Keratinocyte (primary cell): ENCODE measurements around the gene NT5C1A. TPM values are rescaled to one million over a fixed set of nuclear protein-coding genes. Genes with fewer than 3 reads are reported as not detected.

Experiments used
- DNase-seq: peaks from one replicate; pipeline ENCODE4 v3.0.0-alpha.2; 2011; ENCODE audit warnings: low read depth, missing footprints, low spot score
- FAIRE-seq: peaks from 2 replicates; lab custom pipeline; 2011; peaks lifted over from hg19 to GRCh38; lab: Jason Lieb, UNC
- H2AFZ ChIP-seq: 2 replicates; pipeline ENCODE4 v1.6.0; 2012; ENCODE audit warnings: low read length, control low read depth, inconsistent platforms; ENCODE audit not compliant: control insufficient read depth
- H3K27ac ChIP-seq: 2 replicates; pipeline ENCODE4 v1.5.1; 2011; ENCODE audit warnings: low read length; ENCODE audit not compliant: control insufficient read depth, insufficient read depth
- H3K27me3 ChIP-seq: 3 replicates; pipeline ENCODE4 v1.6.0; 2011; ENCODE audit warnings: low read length; ENCODE audit not compliant: control insufficient read depth, insufficient read depth; ENCODE audit errors: extremely low read depth
- H3K36me3 ChIP-seq, 2 experiments: 2 replicates in 1 of 2; 3 replicates in 1 of 2; pipeline ENCODE4 v1.5.1; 2011; ENCODE audit warnings: low read length in 2 of 2, mild to moderate bottlenecking in 1 of 2; ENCODE audit not compliant: control insufficient read depth in 2 of 2, insufficient read depth in 2 of 2; ENCODE audit errors: extremely low read depth in 1 of 2
- H3K4me1 ChIP-seq: 3 replicates; pipeline ENCODE4 v1.5.1; 2011; ENCODE audit warnings: low read length; ENCODE audit not compliant: control insufficient read depth, insufficient read depth; ENCODE audit errors: extremely low read depth
- H3K4me2 ChIP-seq: 3 replicates; pipeline ENCODE4 v1.6.0; 2011; ENCODE audit warnings: low read depth, low read length; ENCODE audit not compliant: control insufficient read depth, insufficient read depth; ENCODE audit errors: extremely low read depth
- H3K4me3 ChIP-seq, 3 experiments: fragments of 200-600 bp in 1 of 3; sonication (generic) in 1 of 3; 2 replicates in 2 of 3; 3 replicates in 1 of 3; pipeline ENCODE4 v1.5.1; 2011 to 2016; ENCODE audit warnings: low read length in 3 of 3, mild to moderate bottlenecking in 3 of 3, control low read depth in 2 of 3, inconsistent platforms in 1 of 3, low read depth in 1 of 3, mixed read lengths in 1 of 3, mixed run types in 1 of 3, moderate library complexity in 1 of 3; ENCODE audit not compliant: control insufficient read depth in 2 of 3, insufficient read depth in 2 of 3; ENCODE audit errors: extremely low read depth in 1 of 3
- H3K79me2 ChIP-seq: 2 replicates; pipeline ENCODE4 v1.6.0; 2012; ENCODE audit warnings: low read length; ENCODE audit not compliant: control insufficient read depth, insufficient read depth
- H3K9ac ChIP-seq: 3 replicates; pipeline ENCODE4 v1.6.0; 2011; ENCODE audit warnings: low read length; ENCODE audit not compliant: control insufficient read depth, insufficient read depth; ENCODE audit errors: extremely low read depth
- H3K9me1 ChIP-seq: 3 replicates; pipeline ENCODE4 v1.6.0; 2011; ENCODE audit warnings: low read length; ENCODE audit not compliant: control insufficient read depth, insufficient read depth; ENCODE audit errors: extremely low read depth
- H3K9me3 ChIP-seq: 2 replicates; pipeline ENCODE4 v1.5.1; 2012; ENCODE audit warnings: low read depth, low read length; ENCODE audit not compliant: control insufficient read depth
- H4K20me1 ChIP-seq: 3 replicates; pipeline ENCODE4 v1.6.0; 2011; ENCODE audit warnings: low read length; ENCODE audit not compliant: control insufficient read depth, insufficient read depth; ENCODE audit errors: extremely low read depth
- CTCF ChIP-seq, 3 experiments: IDR thresholded peaks in 1 of 3; conservative IDR thresholded peaks in 1 of 3; optimal IDR thresholded peaks in 1 of 3; 2 replicates in 2 of 3; 3 replicates in 1 of 3; pipeline versions ENCODE3 to v1.5.1; 2011; ENCODE audit warnings: low read length in 3 of 3, mild to moderate bottlenecking in 3 of 3, moderate library complexity in 2 of 3, control low read depth in 1 of 3, inconsistent platforms in 1 of 3; ENCODE audit not compliant: insufficient read depth in 2 of 3; ENCODE audit errors: extremely low read depth in 1 of 3
- EZH2 ChIP-seq: IDR thresholded peaks from one replicate; pipeline ENCODE4 v1.6.1; 2012; ENCODE audit warnings: inconsistent platforms, mild to moderate bottlenecking, low read length, moderate library complexity
- dilution Hi-C: fragments of 300-500 bp; cut with MboI; formaldehyde crosslinking; loops from one replicate; pipeline ENCODE4 v1.7.0; 2020; ENCODE audit warnings: low sequenced_read_pairs; ENCODE audit not compliant: extremely low pct_ligation_motif_present
- polyA plus RNA-seq, 5 experiments: library from polyadenylated mRNA; depleted of rRNA in 3 of 5; stranded (reverse) in 3 of 5; stranded (forward) in 1 of 5; unstranded in 1 of 5; fragments of >200 nt; gene quantifications; 1 replicate in 1 of 5; 2 replicates in 3 of 5; 3 replicates in 1 of 5; pipeline versions ENCODE4 v1.2.1 to v1.2.3, GENCODE V29; 2011 to 2012; ENCODE audit warnings: missing spikeins in 2 of 5, low read depth in 1 of 5, low replicate concordance in 1 of 5

Gene NT5C1A
- polyA plus RNA-seq, 1 donor (not counting 4 experiments of a cell fraction or from before 2014, with no cell fraction given), result not detected

GRCh38 chr1:39689635-39690034 lies 17.7 kb upstream of the NT5C1A start:
- Histone ChIP-seq H3K9me3 (no peaks in the 10 kb centered on the region), H3K4me2 (no peak overlapping the region), H3K9me1 (no peaks in the 10 kb centered on the region), H3K27ac (no peak overlapping the region), H3K79me2 (no peaks in the 10 kb centered on the region), H2AFZ (no peak overlapping the region), H4K20me1 (no peaks in the 10 kb centered on the region), H3K36me3 (no peaks in the 10 kb centered on the region), H3K4me1 (peaks cover 8% of the 10 kb centered on the region), H3K4me3 (no peak overlapping the region), H3K27me3 (peaks cover 65% of the 10 kb centered on the region), H3K9ac (no peak overlapping the region)
- FAIRE-seq (no peak), DNase-seq (no peak)
- TF ChIP-seq EZH2, result no peak
- no peak for TF ChIP-seq CTCF (optimal IDR thresholded peaks at IDR 0.05 in 1 of 3, IDR thresholded peaks at IDR 0.05 in 1 of 3, conservative IDR thresholded peaks at IDR 0.05 in 1 of 3; ENCODE audit: extremely low read depth in 1 of 3, insufficient read depth in 2 of 3, low read length in 3 of 3)
- dilution Hi-C loops, result no loop called here

- no peak overlapping the region for H3K4me3 ChIP-seq
- H3K9me3 ChIP-seq, result no peaks in the 10 kb centered on the region
- dilution Hi-C loops, result no loop called here
- H2AFZ ChIP-seq, result no peak overlapping the region
- no peak overlapping the region for H3K4me2 ChIP-seq
- H3K36me3 ChIP-seq, result no peaks in the 10 kb centered on the region
- H3K9me1 ChIP-seq, result no peaks in the 10 kb centered on the region
- H3K27ac ChIP-seq, result no peak overlapping the region
- H3K79me2 ChIP-seq, result no peaks in the 10 kb centered on the region
- peaks cover 8% of the 10 kb centered on the region for H3K4me1 ChIP-seq
- no peak overlapping the region for H3K9ac ChIP-seq
- TF ChIP-seq EZH2 (peak; percentile 32), CTCF (optimal IDR thresholded peaks at IDR 0.05 in 1 of 3, IDR thresholded peaks at IDR 0.05 in 1 of 3, conservative IDR thresholded peaks at IDR 0.05 in 1 of 3; ENCODE audit: extremely low read depth in 1 of 3, insufficient read depth in 2 of 3, low read length in 3 of 3) (no peak)
- DNase-seq (no peak), FAIRE-seq (no peak)
- peaks cover 69% of the 10 kb centered on the region for H3K27me3 ChIP-seq
- H4K20me1 ChIP-seq, result no peaks in the 10 kb centered on the region
Observed at GRCh38 chr1:39689214-39689613, 17.3 kb upstream of the NT5C1A start.
